Ovary (tissue), 3 donors: ENCODE data around the gene AIG1.

Experiments
- CTCF ChIP-seq, 3 donors: fragments of 450-650 bp in 2 of 3; fragments of 200-600 bp in 1 of 3; IDR thresholded peaks; one replicate each; pipeline versions ENCODE4 v1.5.1 to v1.8.0; 2016 to 2022; ENCODE audit warnings: antibody characterized with exemption in 3 of 3, mild to moderate bottlenecking in 1 of 3
- EP300 ChIP-seq: sonication (generic); formaldehyde crosslinking; IDR thresholded peaks from one replicate; pipeline ENCODE4 v1.6.1; 2017; ENCODE audit warnings: antibody characterized with exemption
- donor health status: DM: no; HTN: no; CAD: no.

- TF ChIP-seq CTCF (IDR thresholded peaks at IDR 0.05) (no peak), EP300 (no peak)
Measured at GRCh38 chr6:143139239-143139784, 78.6 kb downstream of the AIG1 start.
